HFFc6 (cell line): ENCODE results near the gene PDZRN3. TPM values are rescaled to one million over a fixed set of nuclear protein-coding genes. Genes with fewer than 3 reads are reported as not detected.

Experiments used
- DNase-seq: peaks from one replicate; pipeline ENCODE4 v3.0.0-alpha.2; 2018
- H3K27ac Mint-ChIP-seq: 2 replicates; pipeline ENCODE4 v1.8.0; 2020; ENCODE audit warnings: mild to moderate bottlenecking, mixed read lengths
- H3K27me3 Mint-ChIP-seq: 2 replicates; pipeline ENCODE4 v1.8.0; 2021; ENCODE audit warnings: mild to moderate bottlenecking, moderate library complexity, mixed read lengths; ENCODE audit not compliant: insufficient read depth
- H3K36me3 Mint-ChIP-seq: 2 replicates; pipeline ENCODE4 v1.8.0; 2021; ENCODE audit warnings: low read depth, mixed read lengths
- H3K4me1 Mint-ChIP-seq: 2 replicates; pipeline ENCODE4 v1.8.0; 2020; ENCODE audit warnings: low read depth, mixed read lengths
- H3K4me3 Mint-ChIP-seq: 2 replicates; pipeline ENCODE4 v1.8.0; 2020; ENCODE audit warnings: mild to moderate bottlenecking, moderate library complexity, mixed read lengths
- H3K9me3 Mint-ChIP-seq: 2 replicates; pipeline ENCODE4 v1.8.0; 2020; ENCODE audit warnings: mild to moderate bottlenecking, mixed read lengths
- total RNA-seq, 6 experiments: library from RNA; stranded (reverse); fragmentation: NEBNext Ultra II Directional; extraction: Animal tissue kit (Norgen Biotek cat#: 25700); gene quantifications; 2 replicates in 1 of 6; 3 replicates in 5 of 6; pipeline ENCODE4 v1.2.3, GENCODE V29; 2021
- TF ChIP-seq, protein P1 (sequence below): fragments of 200-600 bp; sonication (generic); IDR thresholded peaks from 2 replicates; pipeline ENCODE4 v1.5.0; 2021; ENCODE audit warnings: antibody characterized with exemption, mild to moderate bottlenecking

PDZRN3 gene
- total RNA-seq, 6 experiments from 2014 or later: 15.1 to 18.5 (median 16.7) TPM

DNA sequence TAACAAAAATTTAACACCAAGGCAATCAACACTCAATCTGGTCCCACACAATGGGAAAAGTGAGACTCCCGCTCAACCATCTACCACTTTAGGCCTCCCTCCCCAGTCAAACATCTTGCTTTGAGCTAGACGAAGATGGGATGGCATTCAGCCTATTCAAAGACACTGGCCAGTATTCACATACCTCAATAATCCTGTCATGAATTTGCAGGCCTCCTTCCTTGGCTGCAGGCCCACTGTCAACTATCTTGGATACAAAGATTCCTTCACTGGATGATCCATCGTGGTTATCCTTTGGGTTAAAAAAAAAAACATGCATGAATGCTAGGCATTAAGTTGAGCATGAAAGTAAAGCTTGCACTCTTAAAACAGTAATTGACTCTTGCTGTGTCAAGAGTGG, 22.6 kb downstream of the PDZRN3 start:
- no peak overlapping the region for H3K27ac Mint-ChIP-seq
- peaks cover 8% of the 10 kb centered on the region; the same call in 1 of the 2 replicates for H3K4me1 Mint-ChIP-seq
- TF ChIP-seq, protein P1, sequence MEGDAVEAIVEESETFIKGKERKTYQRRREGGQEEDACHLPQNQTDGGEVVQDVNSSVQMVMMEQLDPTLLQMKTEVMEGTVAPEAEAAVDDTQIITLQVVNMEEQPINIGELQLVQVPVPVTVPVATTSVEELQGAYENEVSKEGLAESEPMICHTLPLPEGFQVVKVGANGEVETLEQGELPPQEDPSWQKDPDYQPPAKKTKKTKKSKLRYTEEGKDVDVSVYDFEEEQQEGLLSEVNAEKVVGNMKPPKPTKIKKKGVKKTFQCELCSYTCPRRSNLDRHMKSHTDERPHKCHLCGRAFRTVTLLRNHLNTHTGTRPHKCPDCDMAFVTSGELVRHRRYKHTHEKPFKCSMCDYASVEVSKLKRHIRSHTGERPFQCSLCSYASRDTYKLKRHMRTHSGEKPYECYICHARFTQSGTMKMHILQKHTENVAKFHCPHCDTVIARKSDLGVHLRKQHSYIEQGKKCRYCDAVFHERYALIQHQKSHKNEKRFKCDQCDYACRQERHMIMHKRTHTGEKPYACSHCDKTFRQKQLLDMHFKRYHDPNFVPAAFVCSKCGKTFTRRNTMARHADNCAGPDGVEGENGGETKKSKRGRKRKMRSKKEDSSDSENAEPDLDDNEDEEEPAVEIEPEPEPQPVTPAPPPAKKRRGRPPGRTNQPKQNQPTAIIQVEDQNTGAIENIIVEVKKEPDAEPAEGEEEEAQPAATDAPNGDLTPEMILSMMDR: no peak
- H3K4me3 Mint-ChIP-seq: 0 out of 2 replicates have a peak overlapping the region, but pooled peaks have one; percentile 7
- peaks cover 41% of the 10 kb centered on the region for H3K36me3 Mint-ChIP-seq
- H3K27me3 Mint-ChIP-seq: no peaks in the 10 kb centered on the region; the same call in 1 of the 2 replicates
- no peaks in the 10 kb centered on the region for H3K9me3 Mint-ChIP-seq
- DNase-seq: peak; percentile 93

DNA sequence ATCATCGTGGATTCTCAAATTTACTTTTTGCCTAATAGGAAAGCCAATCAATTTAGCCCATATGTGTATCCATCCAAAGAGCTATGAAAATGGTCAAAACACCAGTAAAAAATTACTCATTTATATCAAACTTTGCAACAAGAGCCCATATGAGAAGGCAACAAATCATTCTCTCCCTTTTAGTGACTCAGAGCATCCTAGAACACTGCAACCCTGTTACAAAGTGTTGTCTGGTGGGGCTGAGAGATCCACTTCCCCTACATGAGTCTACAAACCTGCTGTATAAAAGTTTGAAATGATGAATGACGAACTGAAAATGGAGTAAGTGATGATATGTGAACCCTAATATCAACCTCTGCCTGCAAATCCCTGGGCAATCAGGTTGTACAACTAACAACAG, 23.3 kb downstream of the PDZRN3 start:
- H3K36me3 Mint-ChIP-seq: peaks cover 44% of the 10 kb centered on the region
- TF ChIP-seq, protein P1: no peak
- no peaks in the 10 kb centered on the region for H3K9me3 Mint-ChIP-seq
- DNase-seq: no peak
- no peaks in the 10 kb centered on the region; the same call in 1 of the 2 replicates for H3K27me3 Mint-ChIP-seq
- no peak overlapping the region for H3K4me3 Mint-ChIP-seq
- peaks cover 8% of the 10 kb centered on the region; the same call in 1 of the 2 replicates for H3K4me1 Mint-ChIP-seq
- H3K27ac Mint-ChIP-seq: peak overlapping the region; percentile 15; the same call in 1 of the 2 replicates

DNA sequence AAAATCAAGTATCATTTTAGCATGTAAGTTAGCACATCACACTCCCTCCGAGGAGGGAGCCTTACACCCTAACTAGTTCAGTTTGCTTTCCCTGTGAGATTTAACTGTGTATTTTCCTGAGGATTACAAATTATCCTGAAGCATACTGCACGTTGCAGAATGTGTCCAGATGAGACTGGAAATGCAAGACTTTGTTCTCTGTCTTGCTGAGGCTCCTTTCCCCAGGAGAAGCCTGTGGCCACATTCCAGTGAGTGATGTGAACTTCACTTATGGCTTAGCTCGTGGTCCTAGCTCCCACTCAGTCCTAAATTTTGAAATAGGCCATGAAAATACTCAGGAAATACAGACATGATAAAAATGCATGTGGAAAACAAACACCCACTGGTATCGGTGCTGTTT, 23.7 kb downstream of the PDZRN3 start:
- H3K27me3 Mint-ChIP-seq: no peaks in the 10 kb centered on the region; the same call in 1 of the 2 replicates
- no peaks in the 10 kb centered on the region for H3K9me3 Mint-ChIP-seq
- peaks cover 48% of the 10 kb centered on the region for H3K36me3 Mint-ChIP-seq
- H3K4me3 Mint-ChIP-seq: no peak overlapping the region
- DNase-seq: no peak
- TF ChIP-seq, protein P1: no peak
- no peak overlapping the region for H3K27ac Mint-ChIP-seq
- peaks cover 8% of the 10 kb centered on the region; the same call in 1 of the 2 replicates for H3K4me1 Mint-ChIP-seq

DNA sequence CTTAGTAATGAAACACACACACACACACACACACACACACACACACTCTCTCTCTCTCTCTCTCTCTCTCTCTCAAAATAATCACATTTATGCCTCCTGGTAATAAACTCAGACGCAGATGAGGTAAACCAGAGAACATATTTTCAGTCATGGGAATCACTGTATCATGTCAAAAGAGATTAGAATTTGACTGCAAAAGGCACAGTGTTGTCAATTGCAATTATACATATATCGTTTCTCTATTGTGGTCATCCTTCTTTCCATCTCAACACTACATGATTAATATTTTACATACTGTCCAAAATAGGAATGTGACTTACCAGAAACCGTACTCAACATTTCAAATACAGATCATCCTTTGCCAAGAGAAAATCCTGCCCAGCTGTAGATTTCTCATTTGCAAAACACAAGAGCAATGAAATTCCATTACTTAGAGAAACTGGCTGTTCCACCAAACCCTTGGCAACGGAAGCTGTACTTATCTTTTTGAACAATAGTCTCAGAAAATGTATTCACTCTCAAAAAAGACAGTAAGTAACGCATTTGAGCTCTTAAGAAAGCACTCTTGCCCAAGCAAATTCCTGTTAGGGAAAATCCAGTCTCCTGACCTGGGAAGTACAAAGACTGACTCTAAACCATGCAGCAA, 24.3 kb downstream of the PDZRN3 start:
- peaks cover 3% of the 10 kb centered on the region; the same call in 1 of the 2 replicates for H3K4me1 Mint-ChIP-seq
- TF ChIP-seq, protein P1: no peak
- H3K27ac Mint-ChIP-seq: no peak overlapping the region
- H3K36me3 Mint-ChIP-seq: peaks cover 54% of the 10 kb centered on the region
- no peaks in the 10 kb centered on the region for H3K9me3 Mint-ChIP-seq
- no peak for DNase-seq
- no peak overlapping the region for H3K4me3 Mint-ChIP-seq
- no peaks in the 10 kb centered on the region; the same call in 1 of the 2 replicates for H3K27me3 Mint-ChIP-seq

DNA sequence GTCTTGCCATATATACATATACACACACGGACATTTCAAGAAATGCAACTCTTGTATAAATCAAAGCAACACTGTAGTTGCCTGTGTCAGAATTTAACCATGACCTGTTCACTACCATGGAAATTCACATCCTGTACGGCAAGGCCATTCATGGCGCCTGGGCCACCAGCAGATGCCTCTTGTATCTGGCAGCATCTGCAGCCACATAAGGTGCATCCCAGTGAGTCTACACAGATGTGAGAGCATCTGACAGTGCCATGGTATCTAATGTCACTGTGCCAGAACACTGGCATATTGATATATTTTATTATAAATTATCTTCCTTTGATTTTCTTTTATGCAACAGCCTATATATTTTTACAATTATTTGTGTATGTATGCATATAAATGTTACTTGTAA, 25.1 kb downstream of the PDZRN3 start:
- Mint-ChIP-seq H3K36me3 (peaks cover 55% of the 10 kb centered on the region), H3K4me3 (no peak overlapping the region), H3K27ac (no peak overlapping the region), H3K9me3 (no peaks in the 10 kb centered on the region), H3K27me3 (no peaks in the 10 kb centered on the region; the same call in 1 of the 2 replicates), H3K4me1 (no peaks in the 10 kb centered on the region)
- no peak for DNase-seq
- TF ChIP-seq, protein P1: no peak
